IPS-18c (cell line): Measurements from ENCODE around the gene PRKAR1B.

ENCODE experiments used
- H3K4me3 ChIP-seq: 2 replicates; pipeline ENCODE4 v1.7.0; 2013; ENCODE audit warnings: low read depth, mild to moderate bottlenecking, low read length, moderate library complexity; ENCODE audit not compliant: insufficient read depth
- H3K9me3 ChIP-seq: one replicate; pipeline ENCODE4 v1.6.1; 2013; ENCODE audit warnings: mild to moderate bottlenecking, low read length, moderate library complexity; ENCODE audit not compliant: control insufficient read depth, insufficient read depth

PRKAR1B gene

DNA sequence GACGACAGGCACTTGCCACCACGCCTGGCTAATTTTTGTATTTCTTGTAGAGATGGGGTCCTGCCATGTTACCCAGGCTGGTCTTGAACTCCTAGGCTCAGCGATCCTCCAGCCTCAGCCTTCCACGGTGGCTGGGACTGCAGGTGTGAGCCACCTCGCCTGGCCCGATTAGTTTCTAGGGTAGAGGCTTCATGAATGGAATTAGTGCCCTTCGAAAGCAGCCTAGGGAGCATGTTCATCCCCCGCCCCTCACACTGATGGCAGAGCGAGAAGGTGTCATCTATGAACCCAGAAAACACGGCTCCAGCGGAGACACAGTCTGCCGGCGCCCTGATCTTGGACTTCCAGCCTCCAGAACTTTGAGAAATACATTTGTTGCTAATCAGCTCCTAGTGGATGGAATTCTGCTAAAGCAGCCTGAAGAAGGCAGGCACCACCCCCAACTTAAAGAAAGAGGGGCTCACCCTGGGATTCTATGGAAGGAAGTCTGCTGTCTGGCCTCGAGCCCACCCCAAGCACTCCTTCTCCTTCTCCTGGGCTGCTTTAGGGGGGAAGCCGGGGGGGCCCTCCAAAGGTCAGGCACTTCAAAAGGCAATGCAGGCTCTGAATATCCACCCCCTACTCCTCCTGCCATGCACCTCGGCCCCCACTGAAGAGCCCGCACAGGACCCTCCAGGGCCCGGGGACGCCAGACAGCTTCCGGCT is 217.5 kb downstream of the PRKAR1B start:
- H3K4me3 ChIP-seq: no peak overlapping the region
- H3K9me3 ChIP-seq: no peaks in the 10 kb centered on the region

DNA sequence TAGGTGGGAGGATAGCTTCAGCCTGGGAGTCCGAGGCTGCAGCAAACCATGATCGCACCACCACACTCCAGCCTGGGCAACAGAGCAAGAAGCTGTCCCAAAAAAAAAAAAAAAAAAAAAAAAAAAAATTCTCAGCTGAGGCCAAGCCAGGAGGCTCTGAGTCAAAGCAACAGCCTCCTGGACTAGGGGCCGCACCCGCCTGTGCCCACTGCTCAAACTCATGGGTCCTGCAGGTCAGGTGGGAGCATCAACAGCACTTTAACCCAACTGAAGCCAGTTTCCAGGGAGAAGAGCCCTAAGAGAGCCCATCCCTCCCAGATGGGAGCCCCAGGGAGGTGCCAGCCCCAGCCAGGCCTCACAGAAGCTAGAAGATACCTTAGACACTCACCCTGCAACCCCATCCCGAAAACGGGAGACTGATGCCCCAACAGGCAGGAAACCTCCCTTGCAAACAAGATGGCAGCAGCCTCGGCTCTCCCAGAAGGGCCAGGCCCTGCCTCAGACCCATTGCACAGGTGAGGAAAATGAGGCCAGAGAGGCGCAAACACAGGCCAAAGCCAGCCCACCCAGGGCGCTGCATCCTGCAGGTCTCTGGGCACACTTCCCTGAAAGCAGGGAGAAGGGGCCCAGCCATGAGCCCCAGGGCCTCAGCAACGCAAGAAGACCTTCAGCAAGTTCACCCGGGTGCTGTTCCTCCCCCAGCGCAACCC is 218.5 kb downstream of the PRKAR1B start:
- H3K4me3 ChIP-seq: no peak overlapping the region
- H3K9me3 ChIP-seq: no peaks in the 10 kb centered on the region

- Histone ChIP-seq H3K4me3 (no peak overlapping the region), H3K9me3 (no peaks in the 10 kb centered on the region)
Measured at GRCh38 chr7:507623-508300, 219.3 kb downstream of the PRKAR1B start.

- H3K4me3 ChIP-seq: no peak overlapping the region
- no peaks in the 10 kb centered on the region for H3K9me3 ChIP-seq
Measured at GRCh38 chr7:506921-507622, 220.0 kb downstream of the PRKAR1B start.

DNA sequence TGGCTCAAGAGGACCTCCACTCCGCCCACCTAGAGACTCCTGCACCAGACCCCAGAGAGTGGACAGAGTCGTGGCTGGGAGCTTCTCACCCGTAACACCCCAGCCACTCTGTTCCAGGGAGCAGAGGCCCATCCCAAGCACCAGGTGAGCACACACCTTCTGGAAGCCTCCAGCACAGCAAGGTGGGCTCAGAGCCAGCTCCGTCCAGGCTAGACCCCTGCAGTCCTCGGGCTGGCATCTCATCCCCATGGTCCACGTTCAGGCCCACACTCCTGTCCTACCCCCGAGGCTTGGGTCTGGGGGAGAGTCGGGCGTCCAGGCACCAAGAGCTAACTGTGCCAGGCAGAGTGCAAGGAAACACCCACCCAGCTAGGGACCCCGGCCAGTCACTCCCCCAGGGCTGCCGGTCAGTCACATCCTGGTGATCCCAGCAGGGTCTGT is 220.7 kb downstream of the PRKAR1B start:
- Histone ChIP-seq H3K9me3 (no peaks in the 10 kb centered on the region), H3K4me3 (no peak overlapping the region)

- Histone ChIP-seq H3K4me3 (no peak overlapping the region), H3K9me3 (no peaks in the 10 kb centered on the region)
Measured at GRCh38 chr7:505171-505570, 221.9 kb downstream of the PRKAR1B start.

DNA sequence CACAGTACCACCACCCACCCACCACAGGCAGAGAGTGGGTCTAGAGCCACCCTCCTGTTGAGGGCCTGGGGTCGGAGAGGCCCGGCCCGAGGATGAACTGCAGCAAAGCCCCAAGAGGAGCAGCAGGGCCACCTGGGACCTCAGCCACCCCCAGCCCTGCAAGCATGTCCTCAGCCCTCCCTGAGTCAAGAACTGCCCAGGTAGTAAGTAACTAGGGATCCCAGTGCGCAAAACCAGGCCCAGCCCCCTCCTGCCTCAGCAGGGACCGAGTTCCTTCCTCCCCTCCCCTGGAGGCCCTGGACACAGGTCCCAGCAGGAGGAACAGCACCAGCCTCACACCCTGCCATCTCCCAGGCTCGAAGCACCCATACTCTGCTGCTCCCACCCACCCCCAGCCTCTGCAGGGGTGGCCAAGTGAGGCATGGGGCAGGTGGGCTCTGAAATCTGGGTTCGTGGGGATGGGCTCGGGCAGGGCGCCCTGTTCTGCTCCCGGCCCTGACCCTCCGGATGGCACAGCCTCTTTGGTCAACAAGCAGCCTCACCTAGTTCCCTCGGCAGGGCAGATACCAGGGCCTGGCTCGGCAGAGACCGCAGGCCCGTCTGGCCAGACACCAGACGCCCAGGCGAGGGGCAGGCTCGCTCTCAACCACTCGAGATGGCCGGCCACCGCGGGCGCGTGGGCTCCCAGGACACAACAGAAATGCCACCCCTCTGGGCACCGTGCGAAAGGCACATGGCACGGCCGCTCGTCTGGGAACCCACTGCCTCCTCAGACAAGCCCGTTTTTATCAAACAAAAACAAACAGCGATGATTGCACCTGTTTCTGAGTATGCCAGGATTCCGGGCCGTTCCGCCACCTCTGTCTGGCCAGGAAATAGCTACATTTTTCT is 222.6 kb downstream of the PRKAR1B start:
- Histone ChIP-seq H3K4me3 (no peak overlapping the region), H3K9me3 (no peaks in the 10 kb centered on the region)

DNA sequence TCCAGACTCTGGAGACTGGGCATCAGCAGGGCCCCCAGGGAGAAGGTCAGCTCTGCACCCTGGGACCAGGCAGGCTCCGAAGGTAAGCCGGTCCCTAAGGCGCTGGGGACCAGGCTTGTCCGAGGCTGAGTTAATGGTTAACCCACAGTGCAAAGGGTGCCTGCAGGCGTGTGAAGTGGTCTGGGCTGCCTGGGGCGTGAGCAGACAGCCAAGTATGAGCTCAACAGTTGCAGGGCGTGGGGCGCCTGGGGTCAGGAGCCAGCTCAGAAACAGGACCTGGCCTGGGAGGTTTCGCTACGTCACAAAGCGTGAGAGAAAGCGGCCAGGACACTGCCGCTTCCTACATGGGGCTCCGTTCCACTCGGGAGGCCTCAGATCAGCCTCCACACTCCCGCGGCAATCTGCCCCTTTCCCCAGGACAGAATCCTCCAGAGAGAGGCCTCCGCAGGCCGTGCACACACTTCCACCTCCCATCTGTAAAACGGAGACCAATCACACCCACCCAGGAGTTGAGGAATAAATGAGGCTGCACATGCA is 223.4 kb downstream of the PRKAR1B start:
- Histone ChIP-seq H3K9me3 (no peaks in the 10 kb centered on the region), H3K4me3 (no peak overlapping the region)

GRCh38 chr7:502296-502695 is 224.8 kb downstream of the PRKAR1B start:
- Histone ChIP-seq H3K9me3 (no peaks in the 10 kb centered on the region), H3K4me3 (no peak overlapping the region)

- no peaks in the 10 kb centered on the region for H3K9me3 ChIP-seq
- no peak overlapping the region for H3K4me3 ChIP-seq
Measured at GRCh38 chr7:501526-501925, 225.6 kb downstream of the PRKAR1B start.

DNA sequence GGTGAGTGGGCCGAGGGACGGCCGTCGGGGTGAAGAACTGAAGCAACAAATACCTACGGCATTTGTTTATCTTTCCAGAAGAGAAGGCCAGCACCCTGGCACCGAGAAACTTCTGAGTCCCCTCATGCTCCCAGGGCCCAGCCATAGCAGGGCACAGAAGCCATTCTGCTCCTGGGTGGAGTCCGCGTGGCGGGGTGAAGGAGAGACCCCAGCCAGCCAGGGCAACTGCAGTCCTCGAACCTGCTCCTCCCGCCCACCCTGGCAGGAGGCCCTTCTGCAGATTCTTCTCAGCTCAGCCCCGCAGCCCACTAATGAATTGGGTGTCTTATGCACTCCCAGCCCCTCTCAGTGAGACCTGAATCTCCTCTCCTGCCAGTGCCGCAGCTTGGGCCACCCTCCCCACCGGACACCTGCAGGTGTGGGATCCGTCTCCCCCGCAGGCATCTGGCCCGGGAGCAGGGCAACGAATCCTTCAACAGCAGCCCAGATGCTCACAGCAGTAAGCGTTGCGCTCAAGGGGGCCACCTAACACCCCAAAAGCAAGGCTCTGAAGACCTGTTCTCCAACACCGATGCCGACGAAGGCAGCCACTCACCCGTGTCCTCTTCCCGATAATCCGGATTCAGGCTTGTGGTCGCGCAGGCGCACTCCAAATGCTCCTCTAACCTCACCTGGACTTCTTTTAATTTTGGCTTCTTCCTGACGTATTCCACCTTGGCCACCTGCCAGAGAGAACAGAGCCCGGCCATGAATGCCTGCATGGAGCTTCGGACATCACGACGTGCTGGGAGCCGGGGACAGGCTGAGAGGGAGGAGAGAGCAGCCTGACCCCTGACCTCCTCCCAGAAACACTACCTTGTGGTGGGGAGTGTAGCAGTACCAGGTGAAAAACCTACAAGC is 226.3 kb downstream of the PRKAR1B start:
- Histone ChIP-seq H3K9me3 (no peaks in the 10 kb centered on the region), H3K4me3 (no peak overlapping the region)

DNA sequence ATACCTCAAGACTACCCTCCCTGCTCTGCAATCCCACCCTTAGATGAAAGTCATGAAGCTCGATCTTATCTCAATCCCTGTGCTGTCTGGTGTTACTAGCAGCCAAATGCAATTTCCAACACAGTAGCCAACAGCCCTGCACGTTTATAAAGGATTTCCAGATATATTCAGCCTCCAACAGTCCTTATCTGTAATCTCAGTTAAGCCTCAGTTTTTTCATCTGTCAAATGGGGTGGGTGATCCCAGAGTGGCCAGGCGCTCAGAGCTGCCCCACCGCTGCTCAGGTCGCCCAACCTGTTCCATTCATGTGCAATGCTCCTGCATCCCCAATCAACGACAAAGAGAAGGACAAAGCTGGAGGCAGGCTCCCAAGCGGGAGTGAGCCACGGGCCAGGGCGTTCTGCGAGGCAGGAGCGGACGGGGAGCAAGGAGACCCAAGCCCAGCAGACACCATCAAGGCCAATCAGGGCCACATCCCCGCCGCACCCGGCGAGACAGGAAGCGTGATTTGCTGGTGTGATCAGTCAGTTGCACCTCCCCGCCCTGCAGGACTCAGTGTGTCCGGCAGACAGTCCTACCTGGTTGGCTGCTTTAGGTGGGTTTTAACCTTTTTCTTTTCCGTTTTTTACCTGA is 227.1 kb downstream of the PRKAR1B start:
- no peaks in the 10 kb centered on the region for H3K9me3 ChIP-seq
- H3K4me3 ChIP-seq: no peak overlapping the region
